ENCODE data around the gene PJA2. TPM values are rescaled to one million over a fixed set of nuclear protein-coding genes. Genes with fewer than 3 reads are reported as not detected.

PJA2 gene
- total and polyA plus RNA-seq, 2 donors (not counting 3 experiments of a cell fraction or from before 2014, with no cell fraction given) = 24.4 to 64.9 TPM

- no peaks in the 10 kb centered on the region for H3K79me2 ChIP-seq (ENCODE audit: control insufficient read depth, insufficient read depth, low read length)
- no TSS peak for BruUV-seq (replicated peaks)
- ChIA-PET CTCF (no interaction called here), POLR2A (interaction anchor here (0.6 kb wide), 1 partner anchor 9 kb away, joined by 5 read pairs; no protein-coding TSS in a partner anchor)
- intact Hi-C loops (cut with micrococcal nuclease) = no loop called here
- H3K9me1 ChIP-seq (replicated peaks; ENCODE audit: control insufficient read depth, extremely low read depth, insufficient read depth, low read length) = no peaks in the 10 kb centered on the region
- H3K9ac ChIP-seq (replicated peaks; ENCODE audit: extremely low read depth, insufficient read depth, low read length) = no peak overlapping the region
- H3K27me3 ChIP-seq (ENCODE audit: control insufficient read depth in 2 of 2, insufficient read depth in 2 of 2, low read length in 2 of 2) = no peaks in the 10 kb centered on the region
- DNase-seq (ENCODE audit: low read depth, low spot score) (no peak), FAIRE-seq (peak; percentile 72)
- H3K4me2 ChIP-seq (ENCODE audit: insufficient read depth, low read length) = no peak overlapping the region
- H3K27ac ChIP-seq (ENCODE audit: insufficient read depth, low read depth, low read length) = no peak overlapping the region
- TF ChIP-seq JUN (IDR thresholded peaks at IDR 0.05; ENCODE audit: borderline replicate concordance, insufficient read depth, insufficient read length, low read depth) (no peak), CTCF (IDR thresholded peaks at IDR 0.05; ENCODE audit: extremely low read depth in 1 of 2, insufficient read depth in 1 of 2, low read depth in 1 of 2, low read length in 2 of 2) (no peak), POLR2A (IDR thresholded peaks at IDR 0.05; ENCODE audit: low read depth, low read length) (no peak), MYC (IDR thresholded peaks at IDR 0.05; ENCODE audit: low read depth, low read length) (no peak), MAX (IDR thresholded peaks at IDR 0.05; ENCODE audit: insufficient read depth, insufficient read length) (no peak), GATA2 (IDR thresholded peaks at IDR 0.05; ENCODE audit: insufficient read depth, insufficient read length, low read depth, low read length) (no peak), FOS (IDR thresholded peaks at IDR 0.05; ENCODE audit: borderline replicate concordance, insufficient read depth, low read length) (no peak), POLR2AphosphoS5 (IDR thresholded peaks at IDR 0.05; ENCODE audit: insufficient read depth, low read depth, low read length) (no peak), EZH2 (IDR thresholded peaks at IDR 0.05; ENCODE audit: borderline replicate concordance, low read depth, low read length, severe bottlenecking) (no peak)
- H3K9me3 ChIP-seq (replicated peaks; ENCODE audit: control insufficient read depth, insufficient read depth, low read length) = no peaks in the 10 kb centered on the region
- H4K20me1 ChIP-seq (replicated peaks; ENCODE audit: control insufficient read depth, extremely low read depth, insufficient read depth, low read length) = no peaks in the 10 kb centered on the region
- no peaks in the 10 kb centered on the region for H3K36me3 ChIP-seq (ENCODE audit: control insufficient read depth in 2 of 2, extremely low read depth in 1 of 2, insufficient read depth in 2 of 2, low read length in 2 of 2)
- no peak overlapping the region for H2AFZ ChIP-seq (ENCODE audit: low read depth, low read length)
- H3K4me1 ChIP-seq (ENCODE audit: control insufficient read depth, extremely low read depth, insufficient read depth, low read length) = peaks cover 2% of the 10 kb centered on the region
- dilution Hi-C loops (cut with MboI; ENCODE audit: extremely low pct_ligation_motif_present, low sequenced_read_pairs) = no loop called here
- no peak overlapping the region for H3K4me3 ChIP-seq (replicated peaks in 1 of 3; ENCODE audit: insufficient read depth in 1 of 3, low read depth in 1 of 3, low read length in 3 of 3)
Observed at GRCh38 chr5:109335114-109335513, 74.7 kb downstream of the PJA2 start.

Data from endothelial cell of umbilical vein (primary cell).